Psoas muscle (tissue), 8 donors: ENCODE data around the gene OSGEPL1. TPM values are rescaled to one million over a fixed set of nuclear protein-coding genes. Genes with fewer than 3 reads are reported as not detected.
"Not testable (repeated sequence)": the region's sequence is repeated elsewhere in the genome, so short reads cannot be mapped to it uniquely, and the experiment has no call there.

Experiments
- ATAC-seq, 4 donors: fragments of 200-7000 bp; cut with Tn5 transposase; one replicate each; pipeline ENCODE4 v1.9.1; 2020; ENCODE audit warnings: moderate library complexity in 3 of 4, mild to moderate bottlenecking in 2 of 4
- DNase-seq, 2 donors: peaks; one replicate each; pipeline ENCODE4 v3.0.0-alpha.2; 2020
- H3K27ac ChIP-seq: fragments of 200-600 bp; one replicate; pipeline ENCODE4 v1.8.0; 2022
- H3K27me3 ChIP-seq, 3 donors: fragments of 200-600 bp in 1 of 3; one replicate each; pipeline versions ENCODE4 v1.6.1 to v1.8.0; 2013 to 2022; ENCODE audit warnings: low read length in 2 of 3, mild to moderate bottlenecking in 2 of 3, moderate library complexity in 1 of 3; ENCODE audit not compliant: insufficient read depth in 3 of 3
- H3K36me3 ChIP-seq, 2 donors: fragments of 200-600 bp in 1 of 2; one replicate each; pipeline versions ENCODE4 v1.6.1 to v1.8.0; 2013 to 2022; ENCODE audit warnings: low read depth in 1 of 2, mild to moderate bottlenecking in 1 of 2, moderate library complexity in 1 of 2; ENCODE audit not compliant: insufficient read depth in 1 of 2
- H3K4me1 ChIP-seq: fragments of 200-600 bp; one replicate; pipeline ENCODE4 v1.8.0; 2022
- H3K4me3 ChIP-seq: fragments of 200-600 bp; one replicate; pipeline ENCODE4 v1.8.0; 2022; ENCODE audit warnings: mild to moderate bottlenecking
- H3K9me3 ChIP-seq: fragments of 200-600 bp; one replicate; pipeline ENCODE4 v1.8.0; 2022
- CTCF ChIP-seq: fragments of 200-600 bp; IDR thresholded peaks from one replicate; pipeline ENCODE4 v1.8.0; 2022; ENCODE audit warnings: antibody characterized with exemption
- WGBS, 3 donors: extraction: QIAGEN DNeasy Blood & Tissue Kit; methylation state at CpG; one replicate each; pipeline versions ENCODE4 v1.1.6 to v1.1.7; 2013; 5-methylcytosine and 5-hydroxymethylcytosine counted together
- intact Hi-C, 2 donors: fragments of 100-400 bp; cut with DNase I; formaldehyde crosslinking; loops; one replicate each; pipeline versions ENCODE4 v1.11.0 to v1.14.2; 2022
- polyA plus RNA-seq, 3 donors: library from polyadenylated mRNA; stranded (reverse); fragments of 200-250 nt; gene quantifications; one replicate each; pipeline ENCODE4 v1.2.3, GENCODE V29; 2013
- total RNA-seq, 4 donors: library from RNA; stranded (reverse); fragmentation: NEBNext Ultra II Directional in 2 of 4; extraction: Animal tissue kit (Norgen Biotek cat#: 25700) in 2 of 4; gene quantifications; one replicate each; pipeline versions ENCODE4 v1.2.1 to v1.2.4, GENCODE V29; 2021 to 2023
- donor health status: healthy with polysubstance abuse.
- donor health status: DM: no; HTN: no; CAD: no; lungs with moderate emphysema.
- donor health status: Bipolar disorder and iron deficiency.
- donor health status: healthy.
- donor health status: DM: yes; HTN: yes; CAD: no.
- donor health status: DM: no; HTN: no; CAD: no.
- donor health status: DM: no; HTN: no; CAD: no.
- donor health status: DM: yes; HTN: yes; CAD: no.

The OSGEPL1 gene
- total and polyA plus RNA-seq, 7 donors: 2.9 to 12.3 (median 4.4) TPM

DNA sequence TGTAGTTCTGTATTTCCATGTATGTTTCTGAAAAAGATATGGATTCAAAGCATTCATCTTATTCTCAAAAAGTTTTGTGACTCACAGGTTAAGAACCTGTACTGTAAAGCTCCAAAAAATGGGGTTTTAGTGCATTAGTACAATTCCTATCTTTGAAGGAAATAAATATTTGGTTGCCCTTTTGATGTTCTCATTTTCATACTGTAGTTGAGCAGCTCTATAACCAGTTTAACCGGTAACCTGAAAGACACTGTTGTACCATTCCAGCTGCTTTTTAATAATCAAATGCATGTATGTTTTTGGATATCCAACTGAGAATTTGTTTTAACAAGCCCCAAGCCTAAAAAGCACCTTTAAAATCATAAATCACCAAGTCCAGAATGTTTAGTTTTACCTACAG lies 9.6 kb upstream of the OSGEPL1 start:
- Histone ChIP-seq H3K4me3 (no peak overlapping the region), H3K4me1 (peaks cover 6% of the 10 kb centered on the region), H3K27me3 (no peaks in the 10 kb centered on the region), H3K9me3 (no peaks in the 10 kb centered on the region), H3K36me3 (peaks cover 2 to 100% of the 10 kb centered on the region in 2 donors), H3K27ac (peak overlapping the region; percentile 72)
- 90 to 99% (median 97%) methylated on average over 1 of the region's 1 CpG for WGBS, 3 donors
- intact Hi-C loops: no loop called here
- TF ChIP-seq CTCF: no peak
- no peak for DNase-seq
- no peak for ATAC-seq

DNA sequence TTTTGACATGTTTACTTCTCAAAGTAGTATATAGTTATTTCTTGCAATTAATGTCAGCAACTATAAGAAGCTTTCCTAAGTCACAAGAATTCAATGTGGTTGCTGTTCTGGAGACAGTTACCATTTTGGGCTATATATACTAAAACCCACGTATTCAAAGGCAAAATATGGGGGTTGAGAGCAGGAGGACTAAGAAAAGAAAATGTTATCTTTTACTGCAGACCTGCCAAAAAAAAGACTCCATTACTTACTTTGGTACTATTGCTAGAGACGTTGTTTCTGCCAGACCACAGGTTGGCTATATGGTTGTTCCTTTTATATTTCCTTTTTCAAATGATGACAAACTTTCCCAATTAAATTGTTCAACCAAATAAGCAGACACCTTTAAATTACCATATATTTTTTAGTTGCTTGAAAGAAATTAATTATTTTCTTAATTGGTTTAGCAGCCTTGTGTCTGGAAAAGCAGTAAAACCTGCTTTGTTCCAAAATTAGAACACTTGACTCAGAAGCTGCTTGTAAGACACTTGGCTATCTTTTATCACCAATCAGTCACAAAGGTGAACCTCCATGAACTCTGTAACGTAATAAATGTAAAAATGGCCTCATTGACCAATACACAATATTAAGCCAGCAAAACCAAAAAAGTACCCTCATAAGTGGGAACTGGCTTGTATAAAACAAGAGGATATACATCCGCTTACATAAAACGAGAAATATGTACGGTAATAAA lies 8.2 kb upstream of the OSGEPL1 start:
- no peak overlapping the region for H3K4me3 ChIP-seq
- no peaks in the 10 kb centered on the region for H3K27me3 ChIP-seq
- H3K9me3 ChIP-seq: no peaks in the 10 kb centered on the region
- TF ChIP-seq CTCF: no peak
- WGBS, 3 donors: 54 to 66% (median 59%) methylated on average over 6 of the region's 6 CpGs
- DNase-seq (no peak), ATAC-seq (peak; percentile 72 to 92 (median 84))
- H3K36me3 ChIP-seq: peaks cover 2 to 97% of the 10 kb centered on the region in 2 donors
- H3K4me1 ChIP-seq: peaks cover 6% of the 10 kb centered on the region
- intact Hi-C loops: no loop called here
- H3K27ac ChIP-seq: peak overlapping the region; percentile 72

DNA sequence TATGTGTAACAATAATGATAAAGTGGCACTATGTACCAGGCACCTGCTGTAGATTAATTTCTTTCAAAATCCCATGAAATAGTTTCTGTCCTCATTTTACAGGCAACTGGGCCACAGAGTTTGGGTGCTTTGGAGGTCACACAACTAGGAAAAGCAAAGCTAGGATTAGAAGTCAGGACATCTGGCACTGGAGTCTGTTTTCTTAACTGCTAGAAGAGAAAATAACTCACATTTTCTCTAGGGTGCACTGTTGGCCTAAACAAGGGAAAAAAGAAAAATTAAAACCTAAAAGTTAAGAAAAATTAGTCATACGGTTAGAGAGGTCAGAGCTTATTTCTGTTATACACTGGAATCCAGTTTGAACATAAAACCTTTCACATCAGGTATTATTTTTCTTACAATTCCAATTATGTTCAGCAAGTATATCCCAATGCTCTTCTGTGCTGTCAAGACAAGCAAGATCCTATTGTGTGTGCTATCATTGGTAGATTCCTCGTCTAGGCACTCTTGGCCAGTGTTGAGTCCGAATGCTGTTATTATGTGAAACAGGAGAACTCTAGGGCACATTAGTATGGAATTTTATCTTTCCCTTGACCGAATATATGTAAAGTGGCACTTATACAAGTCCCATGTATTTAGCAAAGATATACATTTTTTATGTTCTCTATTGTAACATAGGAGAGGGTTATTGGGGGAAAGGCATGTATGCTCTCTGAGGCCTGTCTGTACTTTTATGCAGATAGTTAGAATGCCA lies 1.5 kb upstream of the OSGEPL1 start:
- intact Hi-C loops: loop anchor here (2.0 to 10.0 kb wide), 4 partner anchors 19 to 1892 kb away; partner anchors contain the start of genes ANKAR (in 1 of the 2) and ASNSD1 (in 1 of the 2)
- peaks cover 16% of the 10 kb centered on the region for H3K4me1 ChIP-seq
- no peak for ATAC-seq
- DNase-seq: no peak
- peaks cover 0 to 34% of the 10 kb centered on the region in 2 donors for H3K36me3 ChIP-seq
- H3K27ac ChIP-seq: no peak overlapping the region
- no peaks in the 10 kb centered on the region for H3K9me3 ChIP-seq
- no peak for TF ChIP-seq CTCF
- 70 to 83% (median 74%) methylated on average over 4 of the region's 4 CpGs for WGBS, 3 donors
- peak overlapping the region; percentile 95 for H3K4me3 ChIP-seq
- H3K27me3 ChIP-seq: no peaks in the 10 kb centered on the region

DNA sequence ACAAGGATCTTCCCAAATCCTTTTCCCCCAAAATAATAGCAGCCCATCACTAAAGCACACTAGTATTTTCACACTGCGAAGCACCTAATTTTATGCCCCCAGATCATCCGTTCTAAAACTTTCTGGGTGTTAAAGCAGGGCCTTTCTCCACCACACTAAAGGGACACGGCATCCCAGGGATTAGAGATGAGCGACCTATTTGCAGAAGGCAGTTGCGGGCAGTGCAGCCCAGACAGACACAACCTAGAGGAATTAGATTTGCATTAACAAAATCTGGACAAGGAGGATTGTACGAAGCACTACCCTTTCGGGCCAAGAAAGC lies 402 bp downstream of the OSGEPL1 start:
- DNase-seq (no peak), ATAC-seq (no peak)
- 1 to 2% (median 1%) methylated on average over 7 of the region's 7 CpGs for WGBS, 3 donors
- intact Hi-C loops: loop anchor here (5.0 to 10.0 kb wide), 3 partner anchors 87 to 1890 kb away; partner anchors contain the start of genes ANKAR (in 1 of the 2) and ASNSD1 (in 1 of the 2)
- H3K27me3 ChIP-seq: no peaks in the 10 kb centered on the region
- no peaks in the 10 kb centered on the region for H3K9me3 ChIP-seq
- peak overlapping the region; percentile 93 for H3K27ac ChIP-seq
- H3K36me3 ChIP-seq: peaks cover 0 to 16% of the 10 kb centered on the region in 2 donors
- peaks cover 21% of the 10 kb centered on the region for H3K4me1 ChIP-seq
- no peak for TF ChIP-seq CTCF
- H3K4me3 ChIP-seq: peak overlapping the region; percentile 95

GRCh38 chr2:189760154-189760553 lies 2.4 kb downstream of the OSGEPL1 start:
- 97 to 98% (median 97%) methylated on average over 16 to 17 of the region's 19 CpGs for WGBS, 3 donors
- not testable (repeated sequence) for H3K9me3 ChIP-seq, DNase-seq, ATAC-seq, H3K27ac ChIP-seq, H3K4me3 ChIP-seq, H3K27me3 ChIP-seq
- Histone ChIP-seq H3K4me1 (peaks cover 22% of the 10 kb centered on the region), H3K36me3 (peaks cover 0 to 16% of the 10 kb centered on the region in 2 donors)
- intact Hi-C loops: loop anchor here (5.0 to 10.0 kb wide), 3 partner anchors 85 to 1888 kb away; partner anchors contain the start of genes ANKAR (in 1 of the 2) and ASNSD1 (in 1 of the 2)
